Measurements from ENCODE around the gene PROKR1.

The PROKR1 gene

DNA sequence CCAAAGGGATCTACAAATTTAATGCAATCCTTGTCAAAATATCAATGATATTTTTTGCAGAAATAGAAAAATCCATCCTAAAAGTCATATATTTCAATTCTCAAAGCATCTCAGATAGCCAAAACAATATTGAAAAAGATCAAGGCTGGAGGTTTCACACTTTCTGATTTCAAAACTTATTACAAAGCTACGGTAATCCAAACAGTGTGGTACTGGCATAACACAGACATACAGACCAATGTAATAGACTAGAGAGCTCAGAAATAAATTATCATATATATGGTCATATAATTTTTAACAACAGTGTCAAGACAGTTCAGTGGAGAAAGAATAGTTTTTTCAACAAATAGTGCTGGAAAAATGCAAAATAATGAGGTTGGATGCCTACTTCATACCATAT, 40.3 kb upstream of the PROKR1 start:
- H3K27ac ChIP-seq (replicated peaks): no peak overlapping the region
- H3K4me3 ChIP-seq (replicated peaks; ENCODE audit: insufficient read depth, low read length): no peak overlapping the region
- H3K27me3 ChIP-seq (ENCODE audit: insufficient read depth, poor library complexity, severe bottlenecking): no peaks in the 10 kb centered on the region
- TF ChIP-seq REST (IDR thresholded peaks at IDR 0.05; ENCODE audit: insufficient replicate concordance, low read depth) (no peak), POLR2AphosphoS5 (IDR thresholded peaks at IDR 0.05; ENCODE audit: low read depth) (no peak), SPI1 (IDR thresholded peaks at IDR 0.05; ENCODE audit: borderline replicate concordance, low read depth) (no peak), CTCF (IDR thresholded peaks at IDR 0.05; ENCODE audit: insufficient read depth, low read length) (no peak), GABPA (IDR thresholded peaks at IDR 0.05; ENCODE audit: low read depth) (no peak)
- no peak for DNase-seq (ENCODE audit: low read depth in 1 of 2, low spot score in 1 of 2)

DNA sequence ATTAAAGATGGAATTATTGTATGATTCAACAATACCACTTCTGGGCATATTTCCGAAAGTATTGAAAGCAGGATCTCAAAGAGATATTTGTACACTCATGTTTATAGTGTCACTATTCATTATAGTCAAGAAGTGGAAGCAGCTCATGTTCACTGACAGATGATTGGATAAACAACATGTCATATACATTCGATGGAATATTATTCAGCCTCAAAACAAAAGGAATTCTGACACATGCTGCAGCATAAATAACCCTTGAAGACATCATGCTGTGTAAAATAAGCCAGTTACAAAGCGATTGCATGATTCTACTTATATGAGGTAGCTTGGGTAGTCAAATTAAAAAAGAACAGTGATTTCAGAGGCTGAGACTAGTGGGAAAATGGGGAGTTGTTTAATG, 39.3 kb upstream of the PROKR1 start:
- Histone ChIP-seq H3K4me3 (replicated peaks; ENCODE audit: insufficient read depth, low read length) (no peak overlapping the region), H3K27me3 (ENCODE audit: insufficient read depth, poor library complexity, severe bottlenecking) (no peaks in the 10 kb centered on the region), H3K27ac (replicated peaks) (no peak overlapping the region)
- TF ChIP-seq GABPA (IDR thresholded peaks at IDR 0.05; ENCODE audit: low read depth) (no peak), POLR2AphosphoS5 (IDR thresholded peaks at IDR 0.05; ENCODE audit: low read depth) (no peak), SPI1 (IDR thresholded peaks at IDR 0.05; ENCODE audit: borderline replicate concordance, low read depth) (no peak), CTCF (IDR thresholded peaks at IDR 0.05; ENCODE audit: insufficient read depth, low read length) (no peak)
- DNase-seq (ENCODE audit: low read depth in 1 of 2, low spot score in 1 of 2): no peak

GRCh38 chr2:68605939-68606338, 37.4 kb upstream of the PROKR1 start:
- no peak overlapping the region for H3K27ac ChIP-seq (replicated peaks)
- no peak overlapping the region for H3K4me3 ChIP-seq (replicated peaks; ENCODE audit: insufficient read depth, low read length)
- TF ChIP-seq SPI1 (IDR thresholded peaks at IDR 0.05; ENCODE audit: borderline replicate concordance, low read depth) (no peak), GABPA (IDR thresholded peaks at IDR 0.05; ENCODE audit: low read depth) (no peak), REST (IDR thresholded peaks at IDR 0.05; ENCODE audit: insufficient replicate concordance, low read depth) (no peak), CTCF (IDR thresholded peaks at IDR 0.05; ENCODE audit: insufficient read depth, low read length) (no peak), POLR2AphosphoS5 (IDR thresholded peaks at IDR 0.05; ENCODE audit: low read depth) (no peak)
- DNase-seq (ENCODE audit: low read depth in 1 of 2, low spot score in 1 of 2): no peak
- H3K27me3 ChIP-seq (ENCODE audit: insufficient read depth, poor library complexity, severe bottlenecking): no peaks in the 10 kb centered on the region

DNA sequence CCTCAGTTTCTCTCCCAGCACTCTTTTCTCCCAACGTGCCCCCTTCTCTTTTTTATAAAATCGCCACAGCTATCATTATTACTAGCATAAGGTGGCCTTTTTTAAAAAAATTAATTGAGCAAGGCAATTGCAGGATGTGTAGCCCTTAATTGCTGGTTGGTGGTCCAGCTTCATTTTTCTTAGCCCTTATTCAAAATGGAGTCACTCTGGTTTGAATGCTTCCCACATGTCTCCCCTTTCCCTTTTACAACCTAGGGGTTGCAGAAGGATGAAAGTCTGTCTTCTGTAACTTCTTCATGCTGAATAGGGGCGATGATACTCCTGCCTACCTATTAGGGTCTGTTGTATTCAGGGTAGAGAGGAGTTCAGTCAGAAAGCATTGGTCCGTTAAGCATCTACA, 36.6 kb upstream of the PROKR1 start:
- H3K4me3 ChIP-seq (replicated peaks; ENCODE audit: insufficient read depth, low read length): no peak overlapping the region
- TF ChIP-seq SPI1 (IDR thresholded peaks at IDR 0.05; ENCODE audit: borderline replicate concordance, low read depth) (no peak), POLR2AphosphoS5 (IDR thresholded peaks at IDR 0.05; ENCODE audit: low read depth) (no peak), GABPA (IDR thresholded peaks at IDR 0.05; ENCODE audit: low read depth) (no peak), REST (IDR thresholded peaks at IDR 0.05; ENCODE audit: insufficient replicate concordance, low read depth) (no peak), CTCF (IDR thresholded peaks at IDR 0.05; ENCODE audit: insufficient read depth, low read length) (no peak)
- no peak for DNase-seq (ENCODE audit: low read depth in 1 of 2, low spot score in 1 of 2)
- no peaks in the 10 kb centered on the region for H3K27me3 ChIP-seq (ENCODE audit: insufficient read depth, poor library complexity, severe bottlenecking)
- no peak overlapping the region for H3K27ac ChIP-seq (replicated peaks)
